K562 (cell line): ENCODE results near the gene VPS37B. TPM values are rescaled to one million over a fixed set of nuclear protein-coding genes. Genes with fewer than 3 reads are reported as not detected.

Experiments used
- DEAF1 ChIP-seq: fragments of 450-650 bp; formaldehyde crosslinking; IDR thresholded peaks from 2 replicates; pipeline ENCODE4 v1.4.0; 2020; ENCODE audit warnings: mild to moderate bottlenecking, moderate library complexity
- ERF ChIP-seq: fragments of 450-650 bp; formaldehyde crosslinking; IDR thresholded peaks from 2 replicates; pipeline ENCODE4 v1.4.0; 2020; ENCODE audit warnings: mild to moderate bottlenecking, mixed read lengths
- KDM5B ChIP-seq: fragments of 200-600 bp; sonication (generic); IDR thresholded peaks from 2 replicates; pipeline ENCODE4 v1.6.1; 2012; ENCODE audit warnings: low read depth, mild to moderate bottlenecking, moderate library complexity, low read length, control low read depth, inconsistent platforms; ENCODE audit not compliant: insufficient replicate concordance
- MGA ChIP-seq: fragments of 450-650 bp; IDR thresholded peaks from 2 replicates; pipeline ENCODE4 v1.6.1; 2016; ENCODE audit warnings: mild to moderate bottlenecking, moderate library complexity
- PBX2 ChIP-seq, 2 experiments: IDR thresholded peaks in 1 of 2; conservative IDR thresholded peaks in 1 of 2; 2 replicates each; pipeline ENCODE4 v1.6.1; 2016; ENCODE audit warnings: low read depth in 2 of 2, mild to moderate bottlenecking in 1 of 2, missing compliant biosample characterization in 1 of 2, missing genetic modification characterization in 1 of 2, moderate library complexity in 1 of 2
- RHOXF2B ChIP-seq: fragments of 250-450 bp; sonication (Bioruptor Pico); conservative IDR thresholded peaks from 2 replicates; pipeline ENCODE4 v1.5.1; 2021
- SIRT6 ChIP-seq: IDR thresholded peaks from one replicate; pipeline ENCODE4 v1.6.1; 2012; ENCODE audit warnings: low read depth, mild to moderate bottlenecking, control low read depth, inconsistent platforms, low read length, moderate library complexity
- ZNF143 ChIP-seq: sonication (generic); formaldehyde crosslinking; IDR thresholded peaks from 2 replicates; pipeline ENCODE4 v1.9.0; 2022; ENCODE audit warnings: mild to moderate bottlenecking, missing genetic modification reagents
- ZNF668 ChIP-seq: fragments of 250-450 bp; sonication (Bioruptor Pico); IDR thresholded peaks from 2 replicates; pipeline ENCODE4 v1.8.0; 2022; ENCODE audit warnings: mild to moderate bottlenecking, inconsistent platforms
- polyA plus RNA-seq, 8 experiments: library from polyadenylated mRNA; depleted of rRNA in 4 of 8; stranded (reverse) in 5 of 8; unstranded in 3 of 8; fragments of >200 nt; fragmentation: Nextera tagmentation in 2 of 8; fragmentation: Illumina TruSeq in 1 of 8; extraction: Ambion mirVana in 2 of 8; extraction: Trizol in 1 of 8; gene quantifications; 2 replicates each; pipeline versions ENCODE4 v1.2.1 to v1.2.3, GENCODE V29; 2011 to 2014; ENCODE audit warnings: inconsistent platforms in 1 of 8, missing spikeins in 1 of 8
- total RNA-seq, 7 experiments: library from RNA; depleted of rRNA in 6 of 7; stranded (reverse); fragments of >200 nt in 6 of 7; fragmentation: Illumina TruSeq in 2 of 7; extraction: Trizol in 2 of 7; gene quantifications; 2 replicates each; pipeline versions ENCODE4 v1.2.1 to v1.2.3, GENCODE V29; 2011 to 2021; ENCODE audit warnings: low replicate concordance in 1 of 7

VPS37B gene
- total and polyA plus RNA-seq, 9 of the 15 experiments (the other 6 are each of a cell fraction or from before 2014, with no cell fraction given) = 0.28 to 37.4 (median 17.9) TPM

DNA sequence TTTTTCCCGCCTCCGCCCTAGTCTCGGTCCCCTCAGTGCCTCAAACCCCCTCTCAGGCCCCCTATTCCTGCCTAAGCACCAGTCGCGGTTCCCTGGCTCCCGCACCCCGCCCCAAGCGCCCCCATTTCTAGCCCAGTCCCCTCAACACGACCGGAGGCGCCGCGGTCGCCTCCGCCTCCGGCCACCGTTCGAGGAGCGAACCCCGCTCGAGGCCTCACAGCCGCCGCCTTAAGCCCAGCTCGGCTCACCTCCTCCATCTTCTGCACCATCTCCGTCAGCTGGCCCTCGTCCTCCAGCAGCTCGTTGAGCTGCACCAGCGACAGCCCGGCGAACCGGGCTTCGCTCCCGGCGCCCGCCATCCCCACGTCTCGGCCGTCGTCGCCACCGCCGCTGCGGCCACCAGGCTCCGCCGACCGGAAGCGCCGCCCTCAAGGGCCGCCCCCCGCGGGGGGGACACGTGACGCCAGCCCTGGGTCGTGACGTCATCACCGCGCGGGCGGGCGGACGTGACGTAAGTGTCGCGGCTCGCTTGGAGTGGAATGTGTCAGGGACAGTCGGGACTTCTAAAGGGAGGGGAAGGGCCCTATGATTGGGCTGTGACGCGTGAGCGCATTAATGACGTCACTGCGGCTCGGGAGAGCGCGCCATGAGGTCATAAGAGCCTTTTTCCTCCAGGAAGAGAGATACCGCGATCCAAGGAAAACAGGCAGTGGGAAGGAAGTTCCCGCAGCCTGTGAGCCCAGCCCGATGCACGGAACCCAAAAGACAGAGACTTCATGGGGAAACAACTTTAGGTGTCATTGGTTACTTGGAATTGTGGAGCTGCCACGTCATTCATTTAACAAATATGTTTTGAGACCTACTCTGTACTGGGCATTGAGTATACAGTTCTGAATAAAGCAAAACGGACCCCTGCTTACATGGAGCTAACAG, at the start of gene VPS37B (continued):
- TF ChIP-seq DEAF1 (CRISPR knock-in tag) (no peak), KDM5B (peak; percentile 87), ZNF668 (CRISPR knock-in tag) (no peak), PBX2 (CRISPR knock-in tag; IDR thresholded peaks at IDR 0.05; ENCODE audit: low read depth) (no peak), PBX2 (tag; conservative IDR thresholded peaks at IDR 0.05; ENCODE audit: low read depth) (no peak), RHOXF2B (no peak), SIRT6 (no peak), MGA (peak; percentile 79), ZNF143 (no peak), ERF (CRISPR knock-in tag) (peak; percentile 64; the same call in 1 of the 2 replicates)
